SHP77 treated with DMSO at 0.1 percent for 48 hours (cell line): ENCODE data around the gene EIF3A.
"Not testable (repeated sequence)": the region's sequence is repeated elsewhere in the genome, so short reads cannot be mapped to it uniquely, and the experiment has no call there.

Source experiments
- DNase-seq: peaks from one replicate; lab custom pipeline; 2025; lab: John Stamatoyannopoulos, UW

EIF3A gene

GRCh38 chr10:119051775-119052174, 28.8 kb downstream of the EIF3A start:
- DNase-seq, result no peak

- no peak for DNase-seq
Observed at GRCh38 chr10:119049777-119050176, 30.8 kb downstream of the EIF3A start.

DNA sequence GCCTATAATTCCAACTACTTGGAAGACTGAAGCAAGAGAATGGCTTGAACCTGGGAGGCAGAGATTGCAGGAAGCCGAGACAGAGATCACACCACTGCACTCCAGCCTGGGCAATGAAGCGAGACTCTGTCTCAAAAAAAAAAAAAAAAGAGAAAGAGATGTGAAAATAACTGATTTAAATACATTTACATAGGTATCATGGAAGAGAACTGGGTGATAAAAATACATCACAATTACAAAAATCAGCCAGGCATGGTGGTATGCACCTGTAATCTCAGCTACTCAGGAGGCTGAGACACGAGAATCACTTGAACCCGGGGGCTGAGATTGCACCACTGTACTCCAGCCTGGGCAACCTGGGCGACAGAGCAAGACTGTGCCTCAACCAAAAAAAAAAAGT, 31.3 kb downstream of the EIF3A start:
- no peak for DNase-seq

- DNase-seq, result no peak
Observed at GRCh38 chr10:119045561-119045960, 35.1 kb downstream of the EIF3A start.

GRCh38 chr10:119042169-119042568, 38.4 kb downstream of the EIF3A start:
- DNase-seq, result no peak

DNA sequence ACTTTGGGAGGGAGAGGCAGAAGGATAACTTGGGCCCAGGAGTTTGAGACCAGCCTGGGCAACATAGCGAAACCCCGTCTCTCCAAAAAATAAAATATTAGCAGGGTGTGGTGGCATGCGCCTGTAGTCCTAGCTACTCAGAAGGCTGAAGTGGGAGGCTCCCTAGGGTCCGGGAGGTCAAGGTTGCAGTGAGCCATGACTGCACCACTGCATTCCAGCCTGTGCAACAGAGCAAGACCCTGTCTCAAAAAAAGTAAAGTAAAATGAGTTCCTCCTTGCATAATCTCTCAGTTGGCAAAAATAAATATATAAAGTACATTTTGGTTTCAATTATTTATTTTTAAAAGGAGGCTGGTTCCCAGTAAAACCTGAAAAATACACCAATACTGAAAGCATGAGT, 39.3 kb downstream of the EIF3A start:
- DNase-seq, result no peak

DNA sequence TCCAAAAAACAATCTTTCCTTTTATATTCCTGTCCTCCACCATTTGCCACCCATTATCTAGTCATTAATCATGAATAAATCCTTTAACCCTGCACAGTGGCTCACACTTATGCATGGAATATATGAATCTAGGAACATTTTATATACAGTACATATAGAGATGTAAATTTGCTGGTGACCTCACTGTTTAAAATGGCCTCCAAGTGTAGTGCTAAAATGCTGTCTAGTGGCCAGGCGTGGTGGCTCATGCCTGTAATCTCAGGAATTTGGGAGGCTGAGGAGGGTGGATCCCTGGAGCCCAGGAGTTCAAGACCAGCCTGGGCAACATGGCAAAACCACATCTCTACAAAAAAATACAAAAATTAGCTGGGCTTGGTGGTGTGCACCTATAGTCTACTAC, 41.5 kb downstream of the EIF3A start:
- no peak for DNase-seq

DNA sequence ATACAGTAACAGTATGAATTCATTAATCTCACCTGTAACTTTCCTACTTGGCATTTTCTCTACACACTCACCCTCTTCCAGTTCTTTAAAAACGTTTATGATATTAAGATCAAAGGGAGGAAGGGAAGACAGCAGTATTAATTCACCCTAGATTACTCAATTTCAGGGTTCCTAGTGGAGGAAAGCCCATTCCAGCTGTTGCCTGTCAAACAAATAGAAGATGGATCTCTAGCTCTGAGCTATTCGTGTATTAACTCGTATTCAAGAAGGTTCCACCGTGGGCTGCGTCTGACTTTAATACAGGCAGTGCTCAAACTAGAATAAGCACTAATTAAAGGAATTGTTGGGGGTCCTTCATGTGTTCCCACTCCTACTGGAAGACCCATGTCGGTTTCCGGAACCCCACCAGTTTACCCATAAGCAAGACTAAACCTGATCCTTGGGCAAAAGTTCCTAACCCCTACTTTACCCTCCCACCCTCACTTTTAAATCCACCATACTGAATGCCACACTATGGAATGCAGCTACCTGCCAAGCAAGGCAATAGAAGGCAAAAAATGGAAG, 49.0 kb downstream of the EIF3A start:
- DNase-seq, result no peak

DNA sequence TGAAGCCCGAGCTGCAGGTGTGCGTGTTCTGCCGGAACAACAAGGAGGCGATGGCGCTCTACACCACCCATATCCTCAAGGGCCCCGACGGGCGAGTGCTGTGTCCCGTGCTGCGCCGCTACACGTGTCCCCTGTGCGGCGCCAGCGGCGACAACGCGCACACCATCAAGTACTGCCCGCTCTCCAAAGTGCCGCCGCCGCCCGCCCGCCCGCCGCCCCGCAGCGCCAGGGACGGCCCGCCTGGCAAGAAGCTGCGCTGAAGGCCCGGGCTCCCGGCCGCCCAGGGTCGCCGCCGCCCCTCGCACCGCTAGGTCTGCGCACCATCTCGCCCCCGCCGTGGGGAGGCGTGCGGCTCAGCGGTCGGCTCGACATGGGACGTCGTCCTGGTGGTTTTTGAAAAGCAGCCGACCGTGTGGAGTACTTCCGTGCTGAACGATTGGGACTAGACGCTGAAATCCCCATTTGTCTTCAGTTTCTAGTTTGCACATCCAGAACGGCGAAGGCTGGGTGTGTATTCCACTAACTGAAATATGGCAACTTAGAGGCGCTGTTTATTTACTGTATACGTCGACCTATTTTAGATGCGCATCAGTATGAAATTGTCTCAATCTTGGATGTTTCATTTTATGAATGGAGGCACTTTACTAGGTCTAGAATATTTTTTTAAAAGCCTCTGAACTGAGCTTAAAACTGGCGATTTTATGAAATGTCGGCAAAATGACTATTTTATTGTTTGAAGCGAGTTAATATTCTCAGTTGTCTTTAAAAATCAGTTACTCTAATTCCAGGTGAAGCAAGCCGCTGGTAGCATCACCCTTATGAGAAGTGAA, 50.0 kb downstream of the EIF3A start:
- peak; percentile 43 for DNase-seq

GRCh38 chr10:119029613-119030420, 50.8 kb downstream of the EIF3A start, which contains the start of gene NANOS1:
NANOS1 (plus strand) TSS chr10:119029714; CDS start chr10:119029802, 88 bp downstream.
- no peak for DNase-seq

GRCh38 chr10:119028900-119029612, 51.6 kb downstream of the EIF3A start:
- peak; percentile 74 for DNase-seq

- not testable (repeated sequence) for DNase-seq
Observed at GRCh38 chr10:119028445-119028899, 52.1 kb downstream of the EIF3A start.

DNA sequence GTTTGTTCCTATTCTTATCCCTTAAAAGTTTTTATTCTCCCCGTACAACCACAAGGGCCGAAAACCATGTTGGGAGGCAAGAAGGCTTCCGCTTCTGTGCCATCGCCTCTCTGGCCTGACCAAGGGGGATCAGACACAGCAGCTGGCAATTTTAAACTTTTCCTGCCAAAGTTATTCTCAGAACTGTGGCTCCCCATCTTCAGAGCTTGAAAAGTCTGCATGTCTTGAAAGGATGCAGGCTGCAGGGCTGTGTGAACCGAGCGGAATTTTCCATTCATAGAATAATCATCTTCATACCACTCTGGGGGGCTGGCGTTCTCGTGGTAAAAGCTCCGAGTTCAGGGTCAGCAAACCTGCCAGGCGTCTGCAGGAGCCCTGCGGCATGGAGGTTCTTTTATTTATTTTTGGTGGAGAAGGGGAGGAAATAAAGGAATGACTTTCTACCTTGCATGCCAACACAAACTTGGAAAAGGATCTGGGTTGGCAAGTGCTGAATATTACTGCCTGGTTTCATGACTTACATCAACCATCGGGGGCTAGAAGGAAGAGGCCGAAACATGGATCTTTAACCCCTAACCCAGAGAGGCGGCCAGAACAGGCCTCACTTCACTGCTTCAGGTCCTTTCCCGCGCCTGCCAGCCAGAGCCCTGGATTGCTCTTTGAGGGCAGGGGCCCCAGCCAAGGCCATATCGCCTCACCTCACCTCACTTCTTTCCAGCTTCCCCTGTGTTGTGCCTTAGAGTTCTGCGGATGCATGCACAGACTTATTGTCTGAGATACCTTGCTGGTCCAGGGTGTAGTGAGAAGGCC, 54.1 kb downstream of the EIF3A start:
- DNase-seq, result no peak

DNA sequence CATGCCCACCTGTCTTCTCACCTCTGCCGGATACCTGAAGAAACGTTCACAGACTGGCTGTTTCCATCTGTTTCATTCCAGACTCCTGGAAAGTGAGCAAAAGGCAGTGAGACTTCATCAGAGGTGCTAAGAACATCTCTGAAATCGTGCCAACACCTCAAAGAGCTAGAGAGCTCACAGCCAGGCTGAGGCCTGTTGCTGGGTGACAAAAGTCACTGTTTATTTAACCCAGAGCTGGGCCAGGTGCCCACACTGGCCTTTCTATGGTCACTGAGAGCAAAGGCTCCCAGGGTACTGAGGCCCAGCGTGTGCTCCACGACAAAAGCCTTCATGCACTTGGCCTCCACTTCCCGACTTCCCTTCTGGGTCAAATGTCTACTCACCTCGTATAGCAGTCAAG, 54.8 kb downstream of the EIF3A start:
- DNase-seq, result peak; percentile 9

DNA sequence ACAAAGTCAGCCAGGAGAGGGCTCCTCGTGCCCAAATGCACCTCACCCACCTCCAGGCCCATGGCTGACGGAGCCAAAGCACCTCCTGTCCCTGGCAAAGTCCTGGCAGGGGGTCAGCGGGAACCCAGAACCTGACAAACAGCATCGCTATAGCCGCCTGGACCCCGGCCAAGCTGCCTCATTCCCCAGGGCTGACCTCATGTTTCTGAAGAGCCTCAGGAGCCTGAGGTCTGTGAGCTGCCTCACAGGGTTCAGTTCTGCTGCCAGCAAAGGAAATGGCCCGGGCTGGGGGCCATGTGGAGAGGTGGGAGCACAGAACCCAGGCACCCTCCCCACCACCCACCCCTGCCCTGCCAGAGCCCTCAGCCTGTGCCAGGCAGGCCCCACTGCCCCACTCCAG, 55.3 kb downstream of the EIF3A start:
- no peak for DNase-seq

DNA sequence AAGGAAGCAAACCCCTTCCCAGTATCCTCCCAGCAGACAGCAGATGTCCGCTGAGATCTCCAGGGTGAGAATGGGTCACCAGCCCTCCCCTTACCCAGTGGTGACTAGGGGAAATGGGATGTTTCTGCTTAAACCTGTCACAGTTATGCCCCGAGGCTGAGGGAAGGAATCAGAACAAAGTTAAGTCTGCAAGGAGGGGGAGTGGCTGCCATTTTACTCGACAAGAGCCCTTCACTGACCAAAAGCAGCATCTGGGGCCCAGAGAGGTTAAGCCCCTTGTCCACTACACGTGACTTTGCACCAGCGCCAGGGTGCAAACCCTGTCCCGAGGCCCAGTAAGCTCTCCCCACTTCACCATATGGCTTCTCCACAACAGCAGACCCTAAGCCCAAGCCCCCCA, 55.7 kb downstream of the EIF3A start:
- no peak for DNase-seq

DNA sequence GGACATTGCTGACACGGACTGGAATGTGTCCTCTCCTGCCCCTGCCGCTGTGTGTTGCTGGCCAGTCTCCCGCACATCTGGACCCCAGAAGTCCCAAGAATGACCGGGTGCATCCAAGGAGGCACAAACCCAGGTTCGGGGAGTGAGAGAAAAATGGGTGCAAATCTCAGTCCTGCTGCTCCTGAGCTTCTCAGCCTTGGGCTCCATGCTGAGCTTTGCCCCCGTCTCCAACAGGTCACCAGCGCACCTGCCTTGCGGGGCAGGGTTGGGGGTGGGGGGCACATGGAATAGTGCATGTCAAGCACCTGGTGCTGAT, 57.1 kb downstream of the EIF3A start:
- no peak for DNase-seq

DNA sequence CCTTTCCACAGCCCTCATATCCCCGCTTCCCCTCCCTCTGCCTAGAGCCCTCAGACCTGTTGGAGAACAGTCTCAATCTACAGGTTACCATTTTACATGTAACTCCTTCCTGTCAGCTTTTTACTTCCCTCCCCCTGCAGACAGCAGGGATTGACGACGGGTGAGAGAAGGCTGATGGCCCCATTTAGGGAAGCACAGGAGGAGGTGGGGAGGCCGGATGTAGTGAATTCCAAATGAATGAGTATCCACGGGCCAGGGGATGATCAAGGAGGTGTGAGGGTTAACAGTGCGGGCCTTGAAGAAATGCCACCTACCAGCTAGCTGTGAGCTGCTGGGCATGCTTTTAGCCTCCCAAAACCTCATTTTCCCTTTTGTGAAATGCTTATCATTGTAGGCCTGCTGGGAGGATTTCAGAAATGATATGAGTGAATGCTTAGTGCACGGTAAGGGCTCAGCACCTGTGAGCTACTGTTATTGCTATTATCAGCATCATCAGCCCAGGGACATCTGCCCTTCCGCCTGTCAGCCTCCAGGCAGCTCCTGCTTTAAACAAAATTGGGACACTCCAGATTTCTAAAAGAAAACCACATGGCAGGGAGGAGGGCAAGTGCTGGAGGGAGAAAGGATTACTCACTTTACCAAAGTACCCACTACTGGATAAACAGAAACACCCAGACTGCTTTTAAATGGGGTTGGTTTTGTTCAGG, 57.6 kb downstream of the EIF3A start:
- no peak for DNase-seq

DNA sequence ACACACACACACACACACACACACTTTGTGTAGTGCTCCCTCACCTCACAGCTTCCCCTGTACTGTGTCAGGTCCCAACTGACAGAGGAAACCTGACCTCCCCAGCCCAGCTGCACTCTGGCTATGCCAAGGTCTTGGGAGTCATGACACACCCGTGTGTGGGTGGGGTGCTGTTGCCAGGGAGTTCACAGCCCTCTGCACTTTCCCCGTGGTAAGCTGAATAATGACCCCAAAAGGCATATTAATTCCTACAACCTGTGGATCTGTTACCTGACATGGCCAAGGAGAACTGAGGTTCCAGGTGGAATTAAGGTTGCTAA, 60.0 kb downstream of the EIF3A start:
- DNase-seq, result no peak

DNA sequence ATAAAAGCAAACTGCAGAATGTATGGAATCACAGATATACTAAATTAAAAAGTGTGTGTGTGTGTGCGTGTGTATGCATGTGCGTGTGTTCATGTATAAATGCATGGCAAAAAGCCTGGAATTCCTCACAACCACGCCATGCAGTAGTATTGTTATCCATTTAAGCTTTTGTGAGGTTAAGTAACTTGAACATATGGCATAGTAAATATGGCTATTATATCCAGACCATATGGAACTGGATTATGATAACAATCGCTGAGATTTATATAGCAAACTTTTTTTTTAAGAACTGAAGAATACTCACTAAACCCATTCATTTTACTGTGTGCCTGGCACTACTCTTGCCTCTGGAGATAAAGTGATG, 73.4 kb downstream of the EIF3A start:
- DNase-seq, result no peak
